Measurements from ENCODE around the gene TAGLN3.

Gene TAGLN3

DNA sequence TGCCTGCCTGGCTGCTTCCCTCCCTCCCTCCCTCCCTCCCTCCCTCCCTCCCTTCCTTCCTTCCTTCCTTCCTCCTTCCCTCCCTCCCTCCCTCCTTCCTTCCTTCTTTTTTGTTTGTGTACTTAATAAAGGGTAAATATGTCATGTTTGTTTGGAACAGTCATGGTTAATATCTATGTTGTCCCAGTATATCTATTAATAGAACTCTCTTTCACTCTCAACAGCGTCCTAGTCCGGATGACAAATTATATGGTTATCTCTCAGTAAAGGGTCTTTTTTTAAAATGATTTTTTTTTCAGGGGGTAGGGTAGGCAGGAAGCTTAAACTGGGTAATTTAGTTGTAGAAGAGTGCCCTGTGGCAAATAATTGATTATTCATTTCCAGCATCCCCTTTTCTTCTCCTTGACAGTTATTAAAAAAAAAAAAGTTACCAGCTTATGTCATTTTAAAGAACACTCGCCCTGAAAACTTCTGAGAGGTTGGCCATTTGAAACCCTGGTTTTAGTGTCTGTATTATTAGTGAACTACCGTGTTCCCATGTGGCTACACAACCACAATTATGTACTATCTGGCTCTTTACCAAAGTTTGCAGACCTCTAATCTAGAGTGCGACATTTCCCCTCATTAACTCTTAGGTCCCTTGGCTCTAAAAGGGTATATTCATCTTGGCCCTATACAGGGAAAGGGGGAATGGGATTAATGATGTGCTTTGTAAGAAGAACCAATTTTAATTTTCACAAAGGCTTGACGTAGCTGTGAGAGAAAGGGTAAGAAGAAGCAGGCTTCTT is 13.7 kb downstream of the TAGLN3 start:
- peaks cover 54% of the 10 kb centered on the region for H3K4me1 Mint-ChIP-seq
- H3K36me3 Mint-ChIP-seq (ENCODE audit: low read depth), result peaks cover 7% of the 10 kb centered on the region
- H3K4me3 Mint-ChIP-seq, result no peak overlapping the region
- no peaks in the 10 kb centered on the region for H3K9me3 Mint-ChIP-seq
- H3K27ac Mint-ChIP-seq, result peak overlapping the region; percentile 7 to 74 (median 17)
- TF ChIP-seq, protein P1, sequence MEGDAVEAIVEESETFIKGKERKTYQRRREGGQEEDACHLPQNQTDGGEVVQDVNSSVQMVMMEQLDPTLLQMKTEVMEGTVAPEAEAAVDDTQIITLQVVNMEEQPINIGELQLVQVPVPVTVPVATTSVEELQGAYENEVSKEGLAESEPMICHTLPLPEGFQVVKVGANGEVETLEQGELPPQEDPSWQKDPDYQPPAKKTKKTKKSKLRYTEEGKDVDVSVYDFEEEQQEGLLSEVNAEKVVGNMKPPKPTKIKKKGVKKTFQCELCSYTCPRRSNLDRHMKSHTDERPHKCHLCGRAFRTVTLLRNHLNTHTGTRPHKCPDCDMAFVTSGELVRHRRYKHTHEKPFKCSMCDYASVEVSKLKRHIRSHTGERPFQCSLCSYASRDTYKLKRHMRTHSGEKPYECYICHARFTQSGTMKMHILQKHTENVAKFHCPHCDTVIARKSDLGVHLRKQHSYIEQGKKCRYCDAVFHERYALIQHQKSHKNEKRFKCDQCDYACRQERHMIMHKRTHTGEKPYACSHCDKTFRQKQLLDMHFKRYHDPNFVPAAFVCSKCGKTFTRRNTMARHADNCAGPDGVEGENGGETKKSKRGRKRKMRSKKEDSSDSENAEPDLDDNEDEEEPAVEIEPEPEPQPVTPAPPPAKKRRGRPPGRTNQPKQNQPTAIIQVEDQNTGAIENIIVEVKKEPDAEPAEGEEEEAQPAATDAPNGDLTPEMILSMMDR (IDR thresholded peaks at IDR 0.05; ENCODE audit: unreplicated experiment in 3 of 3), result no peak
- no peaks in the 10 kb centered on the region for H3K27me3 Mint-ChIP-seq (ENCODE audit: low read depth)

DNA sequence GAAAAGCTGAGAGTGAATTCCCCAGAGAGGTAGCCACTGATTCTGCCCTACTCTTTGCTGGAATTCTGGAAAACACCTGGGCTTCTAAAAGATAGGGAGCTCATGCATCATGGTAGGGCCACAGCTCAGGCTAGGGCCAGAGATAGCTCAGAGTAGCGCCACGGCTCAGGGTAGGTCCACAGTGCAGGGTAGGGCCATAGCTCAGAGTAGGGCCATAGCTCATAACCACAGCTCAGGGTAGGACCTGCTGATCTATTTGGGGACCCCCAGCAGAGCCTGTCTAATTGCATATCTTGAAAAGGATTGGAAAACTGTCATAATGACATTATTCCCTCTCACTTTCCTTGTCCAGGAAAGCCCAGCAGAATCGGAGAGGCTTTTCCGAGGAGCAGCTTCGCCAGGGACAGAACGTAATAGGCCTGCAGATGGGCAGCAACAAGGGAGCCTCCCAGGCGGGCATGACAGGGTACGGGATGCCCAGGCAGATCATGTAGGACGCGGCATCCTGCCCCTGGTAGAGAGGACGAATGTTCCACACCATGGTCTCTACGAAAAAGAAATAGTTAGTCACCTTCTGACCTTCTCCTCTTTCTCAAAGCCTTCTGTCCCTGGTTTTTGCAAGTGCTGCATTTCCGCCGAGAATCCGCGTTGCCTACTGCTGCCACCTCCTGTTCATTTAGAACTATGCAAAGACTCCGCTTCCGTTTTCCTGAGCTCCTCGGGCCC is 14.5 kb downstream of the TAGLN3 start:
- H3K4me3 Mint-ChIP-seq, result peak overlapping the region in 2 of 3 experiments; percentile 9 to 47
- peak overlapping the region; percentile 7 to 79 (median 19) for H3K27ac Mint-ChIP-seq
- H3K36me3 Mint-ChIP-seq (ENCODE audit: low read depth), result peaks cover 7% of the 10 kb centered on the region
- peaks cover 49% of the 10 kb centered on the region for H3K4me1 Mint-ChIP-seq
- H3K9me3 Mint-ChIP-seq, result no peaks in the 10 kb centered on the region
- TF ChIP-seq, protein P1 (IDR thresholded peaks at IDR 0.05; ENCODE audit: unreplicated experiment in 3 of 3), result peak; percentile 65 to 77 (median 76)
- H3K27me3 Mint-ChIP-seq (ENCODE audit: low read depth), result no peaks in the 10 kb centered on the region

DNA sequence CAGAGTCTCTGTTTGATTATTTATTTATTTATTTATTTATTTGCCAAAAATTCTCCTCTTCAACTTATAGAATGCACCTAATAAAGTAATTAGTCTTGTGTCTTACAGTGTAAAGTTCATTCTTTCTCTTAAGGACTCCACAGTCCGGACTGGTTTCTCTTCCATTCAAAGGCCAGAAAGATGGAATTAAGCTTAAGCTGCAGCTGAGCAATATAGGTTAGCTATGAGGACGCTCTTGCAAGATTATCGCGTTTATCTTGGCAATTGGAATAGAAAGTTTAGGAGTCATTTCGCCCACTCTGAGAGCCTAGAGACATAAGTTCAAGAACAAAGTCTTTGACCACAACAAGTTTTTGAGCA is 15.0 kb downstream of the TAGLN3 start:
- Mint-ChIP-seq H3K4me3 (peak overlapping the region in 1 of 3 experiments; percentile 47), H3K9me3 (no peaks in the 10 kb centered on the region), H3K27me3 (ENCODE audit: low read depth) (no peaks in the 10 kb centered on the region), H3K36me3 (ENCODE audit: low read depth) (peaks cover 2% of the 10 kb centered on the region), H3K27ac (peak overlapping the region in 2 of 3 experiments; percentile 19 to 79), H3K4me1 (peaks cover 45% of the 10 kb centered on the region)
- TF ChIP-seq, protein P1 (IDR thresholded peaks at IDR 0.05; ENCODE audit: unreplicated experiment in 3 of 3), result no peak

DNA sequence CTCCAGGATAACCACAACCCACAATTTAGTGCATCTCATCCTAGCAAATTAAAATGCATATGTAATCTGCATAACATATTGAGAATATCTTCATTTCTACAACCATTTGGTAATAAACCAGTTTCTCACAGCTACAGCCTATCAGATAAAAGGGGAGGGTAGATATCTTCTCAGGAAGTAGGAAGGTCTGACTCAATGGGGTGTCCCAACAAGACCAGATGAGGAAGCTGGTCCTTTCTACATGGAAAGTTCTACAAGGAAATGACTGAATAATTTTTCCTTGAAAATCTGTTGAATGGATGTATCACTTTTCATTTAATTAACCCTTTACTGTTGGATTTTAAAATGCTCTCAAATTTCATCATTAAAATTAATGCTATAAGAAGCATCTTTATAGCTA is 18.4 kb downstream of the TAGLN3 start:
- peaks cover 14% of the 10 kb centered on the region for H3K4me1 Mint-ChIP-seq
- H3K27me3 Mint-ChIP-seq (ENCODE audit: low read depth), result no peaks in the 10 kb centered on the region
- no peak overlapping the region for H3K27ac Mint-ChIP-seq
- H3K4me3 Mint-ChIP-seq, result no peak overlapping the region
- peaks cover 7% of the 10 kb centered on the region for H3K9me3 Mint-ChIP-seq
- no peaks in the 10 kb centered on the region for H3K36me3 Mint-ChIP-seq (ENCODE audit: low read depth)
- TF ChIP-seq, protein P1 (IDR thresholded peaks at IDR 0.05; ENCODE audit: unreplicated experiment in 3 of 3), result no peak

DNA sequence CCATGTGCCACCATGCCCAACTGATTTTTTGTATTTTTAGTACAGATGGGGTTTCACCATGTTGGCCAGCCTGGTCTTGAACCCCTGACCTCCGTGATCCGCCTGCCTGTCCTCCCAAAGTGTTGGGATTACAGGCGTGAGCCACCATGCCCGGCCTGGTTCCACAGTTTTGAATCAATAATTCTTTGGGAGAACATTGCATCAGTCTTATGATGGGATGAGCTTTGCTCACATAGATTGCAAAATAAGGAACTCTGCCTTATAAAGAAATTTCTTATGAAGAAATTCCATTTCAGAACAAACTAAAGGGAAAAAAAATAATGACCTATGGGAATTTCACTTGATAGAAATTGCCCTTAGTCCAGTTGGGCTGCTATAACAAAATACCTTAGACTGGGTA is 20.0 kb downstream of the TAGLN3 start:
- TF ChIP-seq, protein P1 (IDR thresholded peaks at IDR 0.05; ENCODE audit: unreplicated experiment in 3 of 3), result no peak
- no peaks in the 10 kb centered on the region for H3K36me3 Mint-ChIP-seq (ENCODE audit: low read depth)
- peaks cover under 1% of the 10 kb centered on the region for H3K4me1 Mint-ChIP-seq
- no peaks in the 10 kb centered on the region for H3K27me3 Mint-ChIP-seq (ENCODE audit: low read depth)
- H3K27ac Mint-ChIP-seq, result no peak overlapping the region
- H3K4me3 Mint-ChIP-seq, result no peak overlapping the region
- peaks cover 8% of the 10 kb centered on the region for H3K9me3 Mint-ChIP-seq
